CD14-positive monocyte (primary cell): ENCODE data around the gene POSTN. TPM values are rescaled to one million over a fixed set of nuclear protein-coding genes. Genes with fewer than 3 reads are reported as not detected.

Experiments used
- DNase-seq, 3 donors: peaks; one replicate each; pipeline ENCODE4 v3.0.0-alpha.2; 2011 to 2022
- H2AFZ ChIP-seq: 2 replicates; pipeline ENCODE4 v1.6.0; 2012; ENCODE audit warnings: mild to moderate bottlenecking, low read depth, low read length, inconsistent platforms; ENCODE audit not compliant: insufficient read depth, poor library complexity, severe bottlenecking
- H3K27ac ChIP-seq, 2 donors: 1 replicate in 1 of 2; 2 replicates in 1 of 2; pipeline ENCODE4 v1.5.1; 2012 to 2013; ENCODE audit warnings: low read length in 2 of 2, control low read depth in 1 of 2, inconsistent platforms in 1 of 2, low read depth in 1 of 2, mild to moderate bottlenecking in 1 of 2
- H3K27me3 ChIP-seq, 2 donors: one replicate each; pipeline versions ENCODE4 v1.6.0 to v1.6.1; 2011 to 2013; ENCODE audit warnings: low read length in 2 of 2; ENCODE audit not compliant: control insufficient read depth in 2 of 2, insufficient read depth in 2 of 2
- H3K36me3 ChIP-seq, 2 donors: replicated peaks in 1 of 2; 1 replicate in 1 of 2; 2 replicates in 1 of 2; pipeline versions ENCODE4 v1.5.1 to v1.6.1; 2012 to 2013; ENCODE audit warnings: low read length in 2 of 2, control low read depth in 1 of 2, inconsistent platforms in 1 of 2, mild to moderate bottlenecking in 1 of 2; ENCODE audit not compliant: insufficient read depth in 2 of 2, control insufficient read depth in 1 of 2
- H3K4me1 ChIP-seq, 2 donors: 1 replicate in 1 of 2; 2 replicates in 1 of 2; pipeline versions ENCODE4 v1.5.1 to v1.6.1; 2012 to 2013; ENCODE audit warnings: low read length in 2 of 2, control low read depth in 1 of 2, inconsistent platforms in 1 of 2, mild to moderate bottlenecking in 1 of 2, moderate library complexity in 1 of 2; ENCODE audit not compliant: insufficient read depth in 2 of 2, control insufficient read depth in 1 of 2
- H3K4me2 ChIP-seq: replicated peaks from 2 replicates; pipeline ENCODE3; 2012; ENCODE audit warnings: low read length, moderate library complexity, mild to moderate bottlenecking; ENCODE audit not compliant: poor library complexity, severe bottlenecking; ENCODE audit errors: extremely low read depth
- H3K4me3 ChIP-seq, 3 experiments: fragments of 200-600 bp in 1 of 3; sonication (generic) in 1 of 3; replicated peaks in 1 of 3; 1 replicate in 2 of 3; 2 replicates in 1 of 3; pipeline ENCODE4 v1.5.1; 2011 to 2013; ENCODE audit warnings: low read length in 3 of 3, mild to moderate bottlenecking in 3 of 3, control low read depth in 2 of 3, low read depth in 2 of 3, inconsistent platforms in 1 of 3, moderate library complexity in 1 of 3
- H3K79me2 ChIP-seq: 2 replicates; pipeline ENCODE4 v1.6.0; 2012; ENCODE audit warnings: mild to moderate bottlenecking, control low read depth, inconsistent platforms, low read length, moderate library complexity; ENCODE audit not compliant: insufficient read depth
- H3K9ac ChIP-seq: 2 replicates; pipeline ENCODE4 v1.6.0; 2017; ENCODE audit warnings: low read length, mild to moderate bottlenecking; ENCODE audit not compliant: insufficient read depth, poor library complexity, severe bottlenecking
- H3K9me3 ChIP-seq, 2 donors: replicated peaks in 1 of 2; 1 replicate in 1 of 2; 2 replicates in 1 of 2; pipeline versions ENCODE4 v1.5.1 to v1.6.1; 2012 to 2013; ENCODE audit warnings: low read length in 2 of 2, control low read depth in 1 of 2; ENCODE audit not compliant: control insufficient read depth in 1 of 2, insufficient read depth in 1 of 2
- H4K20me1 ChIP-seq: 2 replicates; pipeline ENCODE4 v1.6.0; 2012; ENCODE audit warnings: mild to moderate bottlenecking, low read length, control low read depth, moderate library complexity; ENCODE audit not compliant: insufficient read depth
- H3K27ac Mint-ChIP-seq, 7 donors: one replicate each; pipeline ENCODE4 v1.8.0; 2020; ENCODE audit warnings: mild to moderate bottlenecking in 7 of 7, mixed read lengths in 7 of 7, moderate library complexity in 6 of 7, inconsistent platforms in 2 of 7
- H3K27me3 Mint-ChIP-seq, 3 donors: one replicate each; pipeline ENCODE4 v1.8.0; 2021 to 2022; ENCODE audit warnings: low read depth in 3 of 3, mild to moderate bottlenecking in 3 of 3, mixed read lengths in 3 of 3, moderate library complexity in 3 of 3, inconsistent platforms in 1 of 3
- H3K36me3 Mint-ChIP-seq, 2 donors: one replicate each; pipeline ENCODE4 v1.8.0; 2020; ENCODE audit warnings: mixed read lengths in 2 of 2, inconsistent platforms in 1 of 2, mild to moderate bottlenecking in 1 of 2
- H3K4me1 Mint-ChIP-seq: one replicate; pipeline ENCODE4 v1.8.0; 2020; ENCODE audit warnings: mild to moderate bottlenecking, mixed read lengths
- H3K4me3 Mint-ChIP-seq, 2 donors: one replicate each; pipeline ENCODE4 v1.8.0; 2020; ENCODE audit warnings: mild to moderate bottlenecking in 2 of 2, mixed read lengths in 2 of 2, moderate library complexity in 1 of 2
- H3K9me3 Mint-ChIP-seq, 7 donors: one replicate each; pipeline ENCODE4 v1.8.0; 2020 to 2022; ENCODE audit warnings: mixed read lengths in 7 of 7, mild to moderate bottlenecking in 6 of 7, moderate library complexity in 6 of 7, inconsistent platforms in 2 of 7
- CTCF ChIP-seq: fragments of 200-600 bp; IDR thresholded peaks from one replicate; pipeline ENCODE4 v1.8.0; 2022; ENCODE audit warnings: antibody characterized with exemption, mild to moderate bottlenecking
- WGBS: methylation state at CpG from one replicate; pipeline ENCODE4 v1.1.5; 2013; ENCODE audit warnings: missing lambda C conversion rate; ENCODE audit not compliant: insufficient coverage; 5-methylcytosine and 5-hydroxymethylcytosine counted together
- intact Hi-C, 2 donors: fragments of 100-400 bp; cut with micrococcal nuclease; formaldehyde crosslinking; loops; one replicate each; pipeline versions ENCODE4 v1.15.0 to v1.15.1; 2023
- polyA plus RNA-seq, 3 donors: library from polyadenylated mRNA; depleted of rRNA in 1 of 3; unstranded in 2 of 3; stranded (reverse) in 1 of 3; fragments of 300-500 nt in 2 of 3; fragments of >200 nt in 1 of 3; fragmentation: Illumina TruSeq in 2 of 3; gene quantifications; 1 replicate in 2 of 3; 2 replicates in 1 of 3; pipeline ENCODE4 v1.2.3, GENCODE V29; 2012 to 2021

The POSTN gene
- polyA plus RNA-seq, 3 donors, result not detected

GRCh38 chr13:37601648-37602440, 3.3 kb upstream of the POSTN start:
- Histone ChIP-seq H2AFZ (no peak overlapping the region), H3K9ac (no peak overlapping the region), H3K27me3 (no peaks in the 10 kb centered on the region), H3K27ac (no peak overlapping the region), H3K4me2 (no peak overlapping the region), H3K9me3 (no peaks in the 10 kb centered on the region), H4K20me1 (no peaks in the 10 kb centered on the region), H3K4me1 (no peaks in the 10 kb centered on the region), H3K36me3 (no peaks in the 10 kb centered on the region), H3K79me2 (no peaks in the 10 kb centered on the region), H3K4me3 (no peak overlapping the region)
- H3K4me3 Mint-ChIP-seq, result no peak overlapping the region
- H3K36me3 Mint-ChIP-seq, result no peaks in the 10 kb centered on the region
- WGBS, result no CpG with 5 or more reads among the region's 3 CpGs
- intact Hi-C loops, result no loop called here
- H3K9me3 Mint-ChIP-seq, result no peaks in the 10 kb centered on the region
- no peak for TF ChIP-seq CTCF
- H3K27ac Mint-ChIP-seq, result no peak overlapping the region
- DNase-seq, result no peak
- H3K4me1 Mint-ChIP-seq, result no peaks in the 10 kb centered on the region
- H3K27me3 Mint-ChIP-seq, result peaks cover 0 to 2% (median 1%) of the 10 kb centered on the region in 3 donors

- no peak for DNase-seq
- Mint-ChIP-seq H3K27me3 (peaks cover 0 to 2% (median 1%) of the 10 kb centered on the region in 3 donors), H3K4me3 (no peak overlapping the region), H3K9me3 (no peaks in the 10 kb centered on the region), H3K27ac (no peak overlapping the region), H3K4me1 (no peaks in the 10 kb centered on the region), H3K36me3 (no peaks in the 10 kb centered on the region)
- intact Hi-C loops, result no loop called here
- no peaks in the 10 kb centered on the region for H3K36me3 ChIP-seq
- H2AFZ ChIP-seq, result no peak overlapping the region
- no peak for TF ChIP-seq CTCF
- WGBS, result no CpG with 5 or more reads among the region's 2 CpGs
- H3K79me2 ChIP-seq, result no peaks in the 10 kb centered on the region
- H3K27ac ChIP-seq, result no peak overlapping the region
- no peak overlapping the region for H3K9ac ChIP-seq
- no peak overlapping the region for H3K4me3 ChIP-seq
- no peaks in the 10 kb centered on the region for H3K27me3 ChIP-seq
- H3K4me2 ChIP-seq, result no peak overlapping the region
- H3K9me3 ChIP-seq, result no peaks in the 10 kb centered on the region
- H3K4me1 ChIP-seq, result no peaks in the 10 kb centered on the region
- H4K20me1 ChIP-seq, result no peaks in the 10 kb centered on the region
These were observed 951 bp upstream of the POSTN start for GRCh38 chr13:37599519-37599918.
